GM12878 (cell line): Measurements from ENCODE around the gene CACNA2D1. TPM values are rescaled to one million over a fixed set of nuclear protein-coding genes. Genes with fewer than 3 reads are reported as not detected.

ENCODE experiments used
- ATAC-seq: fragments of 200-7000 bp; cut with Tn5 transposase; 3 replicates; pipeline ENCODE4 v1.9.1; 2020; ENCODE audit warnings: mild to moderate bottlenecking, moderate library complexity
- BruUV-seq: library from RNA; stranded (reverse); fragments of 400-500 nt; replicated peaks from 2 replicates; lab custom pipeline; 2021; lab: Mats Ljungman, UMichigan
- CTCF ChIA-PET: fragments of 300-600 bp; sonication (Branson Sonifier 250); formaldehyde crosslinking; extraction: SDS; loops from one replicate; lab custom pipeline; 2021; ENCODE audit warnings: inconsistent platforms; lab: Yijun Ruan, JAX
- POLR2A ChIA-PET: fragments of 350-600 bp; formaldehyde crosslinking; extraction: SDS; loops from one replicate; lab custom pipeline; 2021; ENCODE audit warnings: inconsistent platforms; lab: Charles Lee
- RAD21 ChIA-PET: fragments of 300-600 bp; sonication (Branson Sonifier 250); formaldehyde crosslinking; loops from one replicate; lab custom pipeline; 2023; ENCODE audit warnings: antibody characterized with exemption; ENCODE audit not compliant: unreplicated experiment; lab: Charles Lee
- SMC1A ChIA-PET: fragments of 300-600 bp; sonication (Branson Sonifier 250); formaldehyde crosslinking; loops from one replicate; lab custom pipeline; 2023; ENCODE audit not compliant: unreplicated experiment, uncharacterized antibody; lab: Charles Lee
- DNase-seq: peaks from one replicate; pipeline ENCODE4 v3.0.0-alpha.2; 2011; ENCODE audit warnings: low read depth, low spot score
- FAIRE-seq: peaks from 3 replicates; lab custom pipeline; 2011; peaks lifted over from hg19 to GRCh38; lab: Jason Lieb, UNC
- H2AFZ ChIP-seq: 2 replicates; pipeline ENCODE4 v1.6.0; 2011; ENCODE audit warnings: low read depth, low read length, control low read depth; ENCODE audit not compliant: control insufficient read depth
- H3K27ac ChIP-seq: 2 replicates; pipeline ENCODE4 v1.5.1; 2011; ENCODE audit warnings: control low read depth; ENCODE audit not compliant: control insufficient read depth, insufficient read depth
- H3K27me3 ChIP-seq, 2 experiments: replicated peaks in 1 of 2; 2 replicates each; pipeline versions ENCODE4 v1.6.0 to v1.6.1; 2011; ENCODE audit warnings: low read length in 1 of 2; ENCODE audit not compliant: control insufficient read depth in 2 of 2, insufficient read depth in 2 of 2
- H3K36me3 ChIP-seq, 2 experiments: 2 replicates each; pipeline ENCODE4 v1.5.1; 2011; ENCODE audit warnings: low read length in 1 of 2; ENCODE audit not compliant: control insufficient read depth in 2 of 2, insufficient read depth in 2 of 2
- H3K4me1 ChIP-seq: 2 replicates; pipeline ENCODE4 v1.6.1; 2011; ENCODE audit warnings: mild to moderate bottlenecking, low read length, moderate library complexity, mixed read lengths; ENCODE audit not compliant: control insufficient read depth, insufficient read depth
- H3K4me2 ChIP-seq: 2 replicates; pipeline ENCODE4 v1.6.0; 2011; ENCODE audit warnings: control low read depth; ENCODE audit not compliant: control insufficient read depth, insufficient read depth
- H3K4me3 ChIP-seq: fragments of 200-600 bp; sonication (generic); 2 replicates; pipeline ENCODE4 v1.5.1; 2016
- H3K79me2 ChIP-seq: 2 replicates; pipeline ENCODE4 v1.6.0; 2011; ENCODE audit warnings: low read length; ENCODE audit not compliant: control insufficient read depth, insufficient read depth
- H3K9ac ChIP-seq: 2 replicates; pipeline ENCODE4 v1.8.0; 2011; ENCODE audit warnings: low read length, control low read depth, mixed read lengths; ENCODE audit not compliant: control insufficient read depth, insufficient read depth
- H3K9me3 ChIP-seq: replicated peaks from 3 replicates; pipeline ENCODE4 v1.5.1; 2011; ENCODE audit warnings: mild to moderate bottlenecking, low read length; ENCODE audit not compliant: control insufficient read depth, insufficient read depth
- H4K20me1 ChIP-seq: 2 replicates; pipeline ENCODE4 v1.6.0; 2011; ENCODE audit not compliant: control insufficient read depth, insufficient read depth
- BMI1 ChIP-seq: fragments of 450-650 bp; IDR thresholded peaks from 2 replicates; pipeline ENCODE4 v1.6.1; 2016; ENCODE audit warnings: mild to moderate bottlenecking, moderate library complexity, borderline replicate concordance
- IKZF1 ChIP-seq: fragments of 450-650 bp; conservative IDR thresholded peaks from 2 replicates; pipeline ENCODE4 v1.6.1; 2017; ENCODE audit warnings: antibody characterized with exemption, mild to moderate bottlenecking
- KAT2A ChIP-seq: conservative IDR thresholded peaks from 2 replicates; pipeline ENCODE4 v1.6.1; 2011; ENCODE audit warnings: low read depth, low read length; ENCODE audit not compliant: control insufficient read depth
- NR2C2 ChIP-seq: IDR thresholded peaks from 2 replicates; pipeline ENCODE4 v1.6.1; 2011; ENCODE audit warnings: borderline replicate concordance, low read depth; ENCODE audit not compliant: control insufficient read depth, insufficient read length
- POLR2AphosphoS5 ChIP-seq: IDR thresholded peaks from 2 replicates; pipeline ENCODE4 v1.6.1; 2011; ENCODE audit warnings: mild to moderate bottlenecking, low read length, inconsistent platforms
- POU2F2 ChIP-seq: IDR thresholded peaks from 3 replicates; pipeline ENCODE4 v1.6.1; 2011; ENCODE audit warnings: low read depth, mild to moderate bottlenecking, low read length, borderline replicate concordance
- SIX5 ChIP-seq: IDR thresholded peaks from 2 replicates; pipeline ENCODE4 v1.6.1; 2011; ENCODE audit warnings: mild to moderate bottlenecking, low read depth, low read length, moderate library complexity; ENCODE audit not compliant: severe bottlenecking
- ZNF384 ChIP-seq: IDR thresholded peaks from 2 replicates; pipeline ENCODE4 v1.6.1; 2012; ENCODE audit warnings: low read depth, mild to moderate bottlenecking, low read length, improper control_type of control experiment, borderline replicate concordance
- WGBS: methylation state at CpG from one replicate; pipeline ENCODE4 v1.1.6; 2016; ENCODE audit warnings: low lambda C conversion rate; ENCODE audit not compliant: insufficient replicate concordance, insufficient coverage; ENCODE audit errors: missing lambda C conversion rate; 5-methylcytosine and 5-hydroxymethylcytosine counted together
- in situ Hi-C: fragments of 300-500 bp; cut with MboI; formaldehyde crosslinking; loops from 9 replicates; pipeline ENCODE4 v1.14.3; 2018; ENCODE audit warnings: mixed read lengths
- intact Hi-C: fragments of 100-400 bp; cut with micrococcal nuclease; formaldehyde crosslinking; loops from one replicate; pipeline ENCODE4 v1.14.2; 2022; ENCODE audit not compliant: unreplicated experiment
- polyA plus RNA-seq, 11 experiments: library from polyadenylated mRNA; depleted of rRNA in 4 of 11; unstranded in 6 of 11; stranded (reverse) in 5 of 11; fragments of >200 nt; fragmentation: Nextera tagmentation in 4 of 11; fragmentation: Illumina TruSeq in 1 of 11; extraction: Ambion mirVana in 4 of 11; extraction: Trizol in 1 of 11; gene quantifications; 1 replicate in 1 of 11; 2 replicates in 10 of 11; pipeline versions ENCODE4 v1.2.1 to v1.2.3, GENCODE V29; 2011 to 2016; ENCODE audit warnings: inconsistent platforms in 2 of 11, missing spikeins in 2 of 11, low read depth in 1 of 11
- total RNA-seq, 4 experiments: library from RNA; depleted of rRNA in 3 of 4; stranded (reverse); fragments of >200 nt in 3 of 4; fragmentation: Illumina TruSeq in 1 of 4; extraction: Trizol in 1 of 4; gene quantifications; 2 replicates each; pipeline versions ENCODE4 v1.2.1 to v1.2.3, GENCODE V29; 2013 to 2021
- TF ChIP-seq, protein P1 (sequence below): fragments of 450-650 bp; IDR thresholded peaks from 2 replicates; pipeline ENCODE4 v1.6.1; 2017; ENCODE audit warnings: mild to moderate bottlenecking, low read depth, inconsistent platforms; ENCODE audit not compliant: poor library complexity, severe bottlenecking
- TF ChIP-seq, protein P2 (sequence below): fragments of 450-650 bp; formaldehyde crosslinking; IDR thresholded peaks from 2 replicates; pipeline ENCODE4 v1.4.0; 2022; ENCODE audit warnings: mild to moderate bottlenecking, moderate library complexity

Gene CACNA2D1
- total and polyA plus RNA-seq, 10 of the 15 experiments (the other 5 are each of a cell fraction or from before 2014, with no cell fraction given): 0.14 to 14.8 (median 0.97) TPM

DNA sequence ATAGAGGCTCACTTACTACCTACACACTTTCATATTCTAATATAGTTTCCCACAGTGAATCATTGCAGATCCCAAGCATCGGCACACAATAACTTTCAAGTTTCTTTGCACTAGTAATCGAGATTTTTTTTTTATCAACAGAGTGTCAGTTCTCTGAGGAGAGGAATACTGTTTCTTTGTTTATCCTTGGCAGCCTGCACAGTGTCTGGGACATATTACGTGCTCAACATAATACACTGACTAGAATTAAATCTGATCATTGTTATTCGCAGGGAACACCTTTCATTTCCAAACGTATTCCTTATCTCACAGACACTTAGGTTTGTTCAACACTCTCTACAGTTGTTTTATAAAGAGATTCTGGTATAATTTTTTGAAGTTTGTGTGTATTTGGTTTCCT, 95.3 kb downstream of the CACNA2D1 start (continued):
- no peak for TF ChIP-seq NR2C2
- no peak for TF ChIP-seq SIX5
- TF ChIP-seq POLR2AphosphoS5: no peak

DNA sequence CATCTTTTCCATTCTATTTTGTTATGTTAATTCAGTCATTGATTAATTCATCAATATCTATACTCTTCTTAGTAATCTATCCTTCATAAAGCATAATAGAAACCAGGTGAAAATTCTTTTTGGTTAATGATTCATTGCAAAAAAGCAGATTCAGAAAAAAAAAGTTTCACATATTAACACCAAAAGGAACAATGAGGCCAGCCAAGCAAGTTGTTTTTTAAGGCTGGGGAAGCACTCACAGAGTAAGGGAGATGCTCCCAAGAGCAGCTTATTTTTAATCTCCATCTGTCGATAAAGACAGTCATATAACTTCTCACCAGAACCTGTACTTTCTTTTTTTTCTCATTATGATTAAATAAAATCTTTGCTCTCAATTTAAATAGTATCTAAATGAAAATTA, 95.8 kb downstream of the CACNA2D1 start:
- Histone ChIP-seq H3K79me2 (no peaks in the 10 kb centered on the region), H3K4me3 (no peak overlapping the region), H4K20me1 (no peaks in the 10 kb centered on the region), H2AFZ (no peak overlapping the region), H3K9me3 (no peaks in the 10 kb centered on the region), H3K9ac (no peak overlapping the region), H3K27ac (no peak overlapping the region), H3K27me3 (no peaks in the 10 kb centered on the region), H3K4me2 (no peak overlapping the region), H3K36me3 (no peaks in the 10 kb centered on the region), H3K4me1 (no peaks in the 10 kb centered on the region)
- DNase-seq (no peak), ATAC-seq (peak; percentile 70), FAIRE-seq (no peak)
- TF ChIP-seq, protein P1, sequence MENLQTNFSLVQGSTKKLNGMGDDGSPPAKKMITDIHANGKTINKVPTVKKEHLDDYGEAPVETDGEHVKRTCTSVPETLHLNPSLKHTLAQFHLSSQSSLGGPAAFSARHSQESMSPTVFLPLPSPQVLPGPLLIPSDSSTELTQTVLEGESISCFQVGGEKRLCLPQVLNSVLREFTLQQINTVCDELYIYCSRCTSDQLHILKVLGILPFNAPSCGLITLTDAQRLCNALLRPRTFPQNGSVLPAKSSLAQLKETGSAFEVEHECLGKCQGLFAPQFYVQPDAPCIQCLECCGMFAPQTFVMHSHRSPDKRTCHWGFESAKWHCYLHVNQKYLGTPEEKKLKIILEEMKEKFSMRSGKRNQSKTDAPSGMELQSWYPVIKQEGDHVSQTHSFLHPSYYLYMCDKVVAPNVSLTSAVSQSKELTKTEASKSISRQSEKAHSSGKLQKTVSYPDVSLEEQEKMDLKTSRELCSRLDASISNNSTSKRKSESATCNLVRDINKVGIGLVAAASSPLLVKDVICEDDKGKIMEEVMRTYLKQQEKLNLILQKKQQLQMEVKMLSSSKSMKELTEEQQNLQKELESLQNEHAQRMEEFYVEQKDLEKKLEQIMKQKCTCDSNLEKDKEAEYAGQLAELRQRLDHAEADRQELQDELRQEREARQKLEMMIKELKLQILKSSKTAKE: no peak
- TF ChIP-seq KAT2A: no peak
- TF ChIP-seq BMI1: no peak
- TF ChIP-seq IKZF1: peak; percentile 47
- TF ChIP-seq ZNF384: peak; percentile 13; the same call in 1 of the 2 replicates
- TF ChIP-seq POU2F2: no peak
- TF ChIP-seq, protein P2, sequence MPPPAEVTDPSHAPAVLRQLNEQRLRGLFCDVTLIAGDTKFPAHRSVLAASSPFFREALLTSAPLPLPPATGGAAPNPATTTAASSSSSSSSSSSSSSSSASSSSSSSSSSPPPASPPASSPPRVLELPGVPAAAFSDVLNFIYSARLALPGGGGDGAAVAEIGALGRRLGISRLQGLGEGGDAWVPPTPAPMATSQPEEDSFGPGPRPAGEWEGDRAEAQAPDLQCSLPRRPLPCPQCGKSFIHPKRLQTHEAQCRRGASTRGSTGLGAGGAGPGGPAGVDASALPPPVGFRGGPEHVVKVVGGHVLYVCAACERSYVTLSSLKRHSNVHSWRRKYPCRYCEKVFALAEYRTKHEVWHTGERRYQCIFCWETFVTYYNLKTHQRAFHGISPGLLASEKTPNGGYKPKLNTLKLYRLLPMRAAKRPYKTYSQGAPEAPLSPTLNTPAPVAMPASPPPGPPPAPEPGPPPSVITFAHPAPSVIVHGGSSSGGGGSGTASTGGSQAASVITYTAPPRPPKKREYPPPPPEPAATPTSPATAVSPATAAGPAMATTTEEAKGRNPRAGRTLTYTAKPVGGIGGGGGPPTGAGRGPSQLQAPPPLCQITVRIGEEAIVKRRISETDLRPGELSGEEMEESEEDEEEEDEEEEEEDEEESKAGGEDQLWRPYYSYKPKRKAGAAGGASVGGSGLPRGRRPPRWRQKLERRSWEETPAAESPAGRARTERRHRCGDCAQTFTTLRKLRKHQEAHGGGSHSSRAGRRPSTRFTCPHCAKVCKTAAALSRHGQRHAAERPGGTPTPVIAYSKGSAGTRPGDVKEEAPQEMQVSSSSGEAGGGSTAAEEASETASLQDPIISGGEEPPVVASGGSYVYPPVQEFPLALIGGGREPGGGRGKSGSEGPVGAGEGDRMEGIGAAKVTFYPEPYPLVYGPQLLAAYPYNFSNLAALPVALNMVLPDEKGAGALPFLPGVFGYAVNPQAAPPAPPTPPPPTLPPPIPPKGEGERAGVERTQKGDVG (CRISPR knock-in tag): no peak
- in situ Hi-C loops: no loop called here
- CTCF ChIA-PET: interaction anchor here (0.7 to 1.5 kb wide), 4 partner anchors 11 to 40 kb away, joined by 3 to 4 read pairs (median 3); no protein-coding TSS in a partner anchor
- BruUV-seq: no TSS peak
- POLR2A ChIA-PET: interaction anchor here (0.6 to 2.2 kb wide), 3 partner anchors 10 to 31 kb away, joined by 3 to 8 read pairs (median 3); no protein-coding TSS in a partner anchor
- intact Hi-C loops: no loop called here
- RAD21 ChIA-PET: interaction anchor here (0.8 to 4.4 kb wide), 5 partner anchors 8 to 36 kb away, joined by 3 to 15 read pairs (median 3); no protein-coding TSS in a partner anchor
- WGBS: 0% methylated on average over 1 of the region's 1 CpG
- SMC1A ChIA-PET: interaction anchor here (1.0 to 6.9 kb wide), 8 partner anchors 9 to 304 kb away, joined by 3 to 68 read pairs (median 5); no protein-coding TSS in a partner anchor
